Endothelial cell of umbilical vein (primary cell): ENCODE results near the gene C4orf54. TPM values are rescaled to one million over a fixed set of nuclear protein-coding genes. Genes with fewer than 3 reads are reported as not detected.

Experiments used
- BruUV-seq: library from RNA; stranded (reverse); fragments of 400-500 nt; replicated peaks from 2 replicates; lab custom pipeline; 2021; lab: Mats Ljungman, UMichigan
- CTCF ChIA-PET: fragments of 300-600, 350-600 bp; sonication (Branson Sonifier 250); formaldehyde crosslinking; loops from one replicate; lab custom pipeline; 2021; ENCODE audit warnings: antibody characterized with exemption, inconsistent platforms; lab: Charles Lee
- POLR2A ChIA-PET: fragments of 300-600, 350-600 bp; sonication (Branson Sonifier 250); formaldehyde crosslinking; loops from one replicate; lab custom pipeline; 2021; ENCODE audit warnings: antibody characterized with exemption, inconsistent platforms; lab: Charles Lee
- DNase-seq: peaks from one replicate; pipeline ENCODE4 v3.0.0-alpha.2; 2011; ENCODE audit warnings: low read depth, low spot score
- FAIRE-seq: peaks from 2 replicates; lab custom pipeline; 2011; peaks lifted over from hg19 to GRCh38; lab: Jason Lieb, UNC
- H2AFZ ChIP-seq: 2 replicates; pipeline ENCODE4 v1.6.0; 2012; ENCODE audit warnings: low read depth, low read length, control low read depth, inconsistent platforms
- H3K27ac ChIP-seq: 2 replicates; pipeline ENCODE4 v1.5.1; 2011; ENCODE audit warnings: low read depth, mild to moderate bottlenecking, control low read depth, low read length, moderate library complexity; ENCODE audit not compliant: insufficient read depth
- H3K27me3 ChIP-seq, 2 experiments: 2 replicates each; pipeline versions ENCODE4 v1.6.0 to v1.6.1; 2011; ENCODE audit warnings: low read length in 2 of 2, mixed read lengths in 1 of 2; ENCODE audit not compliant: control insufficient read depth in 2 of 2, insufficient read depth in 2 of 2
- H3K36me3 ChIP-seq, 2 experiments: 2 replicates in 1 of 2; 3 replicates in 1 of 2; pipeline ENCODE4 v1.5.1; 2011; ENCODE audit warnings: low read length in 2 of 2, mild to moderate bottlenecking in 1 of 2, moderate library complexity in 1 of 2; ENCODE audit not compliant: control insufficient read depth in 2 of 2, insufficient read depth in 2 of 2; ENCODE audit errors: extremely low read depth in 1 of 2
- H3K4me1 ChIP-seq: 3 replicates; pipeline ENCODE4 v1.5.1; 2011; ENCODE audit warnings: mild to moderate bottlenecking, low read length; ENCODE audit not compliant: control insufficient read depth, insufficient read depth; ENCODE audit errors: extremely low read depth
- H3K4me2 ChIP-seq: 2 replicates; pipeline ENCODE4 v1.6.1; 2011; ENCODE audit warnings: low read length, control low read depth, mixed read lengths; ENCODE audit not compliant: insufficient read depth
- H3K4me3 ChIP-seq, 3 experiments: fragments of 200-600 bp in 1 of 3; sonication (generic), shearing (Covaris generic) in 1 of 3; replicated peaks in 1 of 3; 2 replicates each; pipeline ENCODE4 v1.5.1; 2011 to 2016; ENCODE audit warnings: control low read depth in 3 of 3, low read length in 3 of 3, mild to moderate bottlenecking in 2 of 3, inconsistent platforms in 1 of 3, low read depth in 1 of 3, moderate library complexity in 1 of 3; ENCODE audit not compliant: insufficient read depth in 1 of 3
- H3K79me2 ChIP-seq: 2 replicates; pipeline ENCODE4 v1.6.0; 2012; ENCODE audit warnings: low read length, inconsistent platforms; ENCODE audit not compliant: control insufficient read depth, insufficient read depth
- H3K9ac ChIP-seq: replicated peaks from 2 replicates; pipeline ENCODE3; 2011; ENCODE audit warnings: low read length, control low read depth; ENCODE audit not compliant: insufficient read depth; ENCODE audit errors: extremely low read depth
- H3K9me1 ChIP-seq: replicated peaks from 3 replicates; pipeline ENCODE4 v1.6.0; 2011; ENCODE audit warnings: mild to moderate bottlenecking, low read length; ENCODE audit not compliant: control insufficient read depth, insufficient read depth; ENCODE audit errors: extremely low read depth
- H3K9me3 ChIP-seq: replicated peaks from 2 replicates; pipeline ENCODE4 v1.5.1; 2012; ENCODE audit warnings: low read length, inconsistent platforms; ENCODE audit not compliant: control insufficient read depth, insufficient read depth
- H4K20me1 ChIP-seq: replicated peaks from 2 replicates; pipeline ENCODE3; 2011; ENCODE audit warnings: mild to moderate bottlenecking, low read length; ENCODE audit not compliant: control insufficient read depth, insufficient read depth; ENCODE audit errors: extremely low read depth
- EZH2 ChIP-seq: IDR thresholded peaks from 2 replicates; pipeline ENCODE4 v1.6.1; 2012; ENCODE audit warnings: borderline replicate concordance, low read depth, mild to moderate bottlenecking, moderate library complexity, low read length, inconsistent platforms; ENCODE audit not compliant: severe bottlenecking
- FOS ChIP-seq: IDR thresholded peaks from 2 replicates; pipeline ENCODE4 v1.6.1; 2011; ENCODE audit warnings: mild to moderate bottlenecking, low read length, moderate library complexity, borderline replicate concordance; ENCODE audit not compliant: insufficient read depth
- GATA2 ChIP-seq: IDR thresholded peaks from 2 replicates; pipeline ENCODE4 v1.7.0; 2011; ENCODE audit warnings: low read depth, mild to moderate bottlenecking, moderate library complexity, mixed read lengths, low read length; ENCODE audit not compliant: insufficient read length, insufficient read depth
- JUN ChIP-seq: IDR thresholded peaks from 2 replicates; pipeline ENCODE4 v1.6.1; 2011; ENCODE audit warnings: borderline replicate concordance, low read depth; ENCODE audit not compliant: insufficient read length, insufficient read depth
- MYC ChIP-seq: IDR thresholded peaks from one replicate; pipeline ENCODE4 v1.6.1; 2011; ENCODE audit warnings: mild to moderate bottlenecking, low read depth, low read length
- POLR2A ChIP-seq: IDR thresholded peaks from 2 replicates; pipeline ENCODE4 v1.6.1; 2012; ENCODE audit warnings: low read depth, mild to moderate bottlenecking, control low read depth, low read length
- POLR2AphosphoS5 ChIP-seq: IDR thresholded peaks from 2 replicates; pipeline ENCODE4 v1.6.1; 2012; ENCODE audit warnings: low read depth, mild to moderate bottlenecking, control low read depth, low read length, moderate library complexity; ENCODE audit not compliant: insufficient read depth
- dilution Hi-C: fragments of 300-500 bp; cut with MboI; formaldehyde crosslinking; loops from one replicate; pipeline ENCODE4 v1.15.0; 2019; ENCODE audit warnings: low sequenced_read_pairs; ENCODE audit not compliant: extremely low pct_ligation_motif_present
- intact Hi-C: fragments of 100-400 bp; cut with micrococcal nuclease; formaldehyde crosslinking; loops from one replicate; pipeline ENCODE4 v1.10.0; 2022
- polyA plus RNA-seq, 4 experiments: library from polyadenylated mRNA; depleted of rRNA in 3 of 4; stranded (reverse) in 3 of 4; unstranded in 1 of 4; fragments of >200 nt; gene quantifications; 2 replicates each; pipeline versions ENCODE4 v1.2.1 to v1.2.3, GENCODE V29; 2011 to 2012; ENCODE audit warnings: missing spikeins in 1 of 4
- total RNA-seq: library from RNA; stranded (reverse); gene quantifications from 2 replicates; pipeline ENCODE4 v1.2.3, GENCODE V29; 2021
- TF ChIP-seq, protein P1 (sequence below), 2 donors: IDR thresholded peaks; 1 replicate in 1 of 2; 2 replicates in 1 of 2; pipeline ENCODE4 v1.5.1; 2011; ENCODE audit warnings: low read length in 2 of 2, mild to moderate bottlenecking in 2 of 2, moderate library complexity in 2 of 2, control low read depth in 1 of 2, inconsistent platforms in 1 of 2, low read depth in 1 of 2; ENCODE audit not compliant: insufficient read depth in 1 of 2; ENCODE audit errors: extremely low read depth in 1 of 2
- TF ChIP-seq, protein P2 (sequence below): IDR thresholded peaks from 2 replicates; pipeline ENCODE4 v1.6.1; 2011; ENCODE audit not compliant: insufficient read depth, insufficient read length

The C4orf54 gene
- total and polyA plus RNA-seq, 2 donors (not counting 3 experiments of a cell fraction or from before 2014, with no cell fraction given), result not detected

DNA sequence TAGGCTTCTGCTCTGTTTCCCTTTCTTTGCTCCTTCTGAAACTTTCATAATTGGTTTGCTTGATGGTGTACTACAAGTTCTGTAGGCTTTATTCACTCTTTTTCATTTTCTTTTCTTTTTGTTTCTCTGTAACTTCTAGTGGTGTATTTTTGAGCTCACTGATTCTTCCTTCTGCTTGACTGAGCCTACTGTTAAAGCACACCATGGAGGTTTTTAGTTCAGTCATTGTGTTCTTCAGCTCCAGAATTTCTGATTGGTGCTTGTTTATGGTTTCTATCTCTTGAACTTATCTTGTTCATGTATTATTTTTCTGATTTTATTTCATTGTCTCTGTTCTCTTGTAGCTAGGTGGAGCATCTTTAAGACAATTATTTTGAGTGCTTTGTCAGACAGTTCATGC lies 33.4 kb upstream of the C4orf54 start:
- no peak for TF ChIP-seq POLR2A
- no peak for TF ChIP-seq GATA2
- no peak for TF ChIP-seq POLR2AphosphoS5
- no peak for TF ChIP-seq FOS
- TF ChIP-seq, protein P1, sequence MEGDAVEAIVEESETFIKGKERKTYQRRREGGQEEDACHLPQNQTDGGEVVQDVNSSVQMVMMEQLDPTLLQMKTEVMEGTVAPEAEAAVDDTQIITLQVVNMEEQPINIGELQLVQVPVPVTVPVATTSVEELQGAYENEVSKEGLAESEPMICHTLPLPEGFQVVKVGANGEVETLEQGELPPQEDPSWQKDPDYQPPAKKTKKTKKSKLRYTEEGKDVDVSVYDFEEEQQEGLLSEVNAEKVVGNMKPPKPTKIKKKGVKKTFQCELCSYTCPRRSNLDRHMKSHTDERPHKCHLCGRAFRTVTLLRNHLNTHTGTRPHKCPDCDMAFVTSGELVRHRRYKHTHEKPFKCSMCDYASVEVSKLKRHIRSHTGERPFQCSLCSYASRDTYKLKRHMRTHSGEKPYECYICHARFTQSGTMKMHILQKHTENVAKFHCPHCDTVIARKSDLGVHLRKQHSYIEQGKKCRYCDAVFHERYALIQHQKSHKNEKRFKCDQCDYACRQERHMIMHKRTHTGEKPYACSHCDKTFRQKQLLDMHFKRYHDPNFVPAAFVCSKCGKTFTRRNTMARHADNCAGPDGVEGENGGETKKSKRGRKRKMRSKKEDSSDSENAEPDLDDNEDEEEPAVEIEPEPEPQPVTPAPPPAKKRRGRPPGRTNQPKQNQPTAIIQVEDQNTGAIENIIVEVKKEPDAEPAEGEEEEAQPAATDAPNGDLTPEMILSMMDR (IDR thresholded peaks at IDR 0.05; ENCODE audit: extremely low read depth in 1 of 2, insufficient read depth in 1 of 2, low read depth in 1 of 2, low read length in 2 of 2), result no peak
- no peak for TF ChIP-seq MYC
- TF ChIP-seq, protein P2, sequence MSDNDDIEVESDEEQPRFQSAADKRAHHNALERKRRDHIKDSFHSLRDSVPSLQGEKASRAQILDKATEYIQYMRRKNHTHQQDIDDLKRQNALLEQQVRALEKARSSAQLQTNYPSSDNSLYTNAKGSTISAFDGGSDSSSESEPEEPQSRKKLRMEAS, result no peak
- TF ChIP-seq JUN, result no peak
- no peak for TF ChIP-seq EZH2
- Histone ChIP-seq H3K79me2 (no peaks in the 10 kb centered on the region), H3K36me3 (no peaks in the 10 kb centered on the region), H3K4me1 (no peaks in the 10 kb centered on the region), H3K4me2 (no peak overlapping the region), H3K4me3 (no peak overlapping the region), H3K9ac (no peak overlapping the region), H3K9me3 (no peaks in the 10 kb centered on the region), H3K9me1 (no peaks in the 10 kb centered on the region), H3K27me3 (no peaks in the 10 kb centered on the region), H4K20me1 (no peaks in the 10 kb centered on the region), H2AFZ (no peak overlapping the region), H3K27ac (no peak overlapping the region)
- dilution Hi-C loops (no loop called here), intact Hi-C loops (no loop called here)
- ChIA-PET CTCF (no interaction called here), POLR2A (no interaction called here)
- DNase-seq (no peak), FAIRE-seq (no peak)
- BruUV-seq, result no TSS peak
